GM12891 (cell line): Measurements from ENCODE around the gene GP1BA.

Source experiments
- PAX5 ChIP-seq: IDR thresholded peaks from 2 replicates; pipeline ENCODE4 v1.6.1; 2011; ENCODE audit warnings: low read length, moderate library complexity, mild to moderate bottlenecking; ENCODE audit not compliant: insufficient read depth, severe bottlenecking
- POLR2A ChIP-seq: IDR thresholded peaks from 2 replicates; pipeline ENCODE4 v1.6.1; 2011; ENCODE audit warnings: low read depth, low read length, control low read depth
- POLR2AphosphoS5 ChIP-seq: IDR thresholded peaks from 2 replicates; pipeline ENCODE4 v1.6.1; 2011; ENCODE audit warnings: low read depth, low read length, control low read depth
- POU2F2 ChIP-seq: IDR thresholded peaks from 2 replicates; pipeline ENCODE4 v1.6.1; 2011; ENCODE audit warnings: low read depth, mild to moderate bottlenecking, control low read depth, low read length, moderate library complexity
- SPI1 ChIP-seq: IDR thresholded peaks from 2 replicates; pipeline ENCODE4 v1.6.1; 2011; ENCODE audit warnings: low read depth, low read length, control low read depth
- TAF1 ChIP-seq: IDR thresholded peaks from 2 replicates; pipeline ENCODE4 v1.6.1; 2011; ENCODE audit warnings: low read depth, low read length, control low read depth

DNA sequence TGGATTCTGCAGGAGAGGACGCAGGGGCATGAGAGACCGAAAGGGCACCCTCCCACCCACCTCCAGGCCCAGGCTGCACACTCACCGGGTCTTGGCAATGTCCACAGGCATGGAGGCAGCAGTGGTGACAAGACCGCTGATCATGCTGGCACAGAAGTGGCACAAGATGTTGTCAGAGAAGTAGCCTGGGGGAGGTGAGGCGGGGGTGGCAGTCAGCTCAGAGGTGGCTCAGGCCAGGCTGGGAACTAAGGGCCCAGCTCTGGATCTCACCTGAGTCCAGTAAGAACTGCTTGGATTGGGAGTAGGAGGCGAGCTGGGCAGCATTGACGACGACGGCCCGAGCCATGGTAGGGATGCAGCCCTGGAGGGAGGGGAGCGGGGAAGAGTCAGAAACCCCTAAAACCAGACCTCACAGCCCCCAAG is 6.0 kb downstream of the GP1BA start:
- TF ChIP-seq POLR2AphosphoS5 (no peak), POLR2A (no peak), TAF1 (no peak), PAX5 (no peak), POU2F2 (no peak), SPI1 (no peak)
